Common myeloid progenitor, CD34-positive (primary cell): ENCODE measurements around the gene ZNF598.
A peak's percentile ranks its signal among the peaks of the same experiment; 100 is the strongest.

ENCODE experiments used
- CTCF ChIA-PET: fragments of 350-600 bp; sonication (Branson Sonifier 250); formaldehyde crosslinking; loops from one replicate; lab custom pipeline; 2021; ENCODE audit warnings: antibody characterized with exemption; lab: Charles Lee
- POLR2A ChIA-PET: fragments of 350-600 bp; sonication (Branson Sonifier 250); formaldehyde crosslinking; loops from one replicate; lab custom pipeline; 2021; ENCODE audit warnings: antibody characterized with exemption; lab: Charles Lee
- DNase-seq, 3 donors: peaks; one replicate each; pipeline versions ENCODE4 v3.0.0 to v3.0.0-alpha.2; 2013
- H3K27ac ChIP-seq, 2 experiments: 1 replicate in 1 of 2; 2 replicates in 1 of 2; pipeline ENCODE4 v1.7.0; 2013; ENCODE audit warnings: inconsistent platforms in 2 of 2, low read length in 2 of 2, mild to moderate bottlenecking in 2 of 2, low read depth in 1 of 2, moderate library complexity in 1 of 2; ENCODE audit not compliant: severe bottlenecking in 2 of 2, insufficient read depth in 1 of 2, poor library complexity in 1 of 2
- H3K27me3 ChIP-seq, 5 experiments: replicated peaks in 2 of 5; 1 replicate in 3 of 5; 2 replicates in 2 of 5; pipeline versions ENCODE4 v1.6.1 to v1.7.0; 2013; ENCODE audit warnings: low read length in 4 of 5, mild to moderate bottlenecking in 2 of 5, moderate library complexity in 2 of 5, inconsistent platforms in 1 of 5; ENCODE audit not compliant: insufficient read depth in 5 of 5, control insufficient read depth in 4 of 5
- H3K36me3 ChIP-seq, 4 experiments: 1 replicate in 2 of 4; 2 replicates in 2 of 4; pipeline versions ENCODE4 v1.6.1 to v1.7.0; 2013; ENCODE audit warnings: low read length in 3 of 4, control low read depth in 1 of 4, mild to moderate bottlenecking in 1 of 4; ENCODE audit not compliant: control insufficient read depth in 4 of 4, insufficient read depth in 4 of 4
- H3K4me1 ChIP-seq, 4 experiments: 1 replicate in 3 of 4; 2 replicates in 1 of 4; pipeline versions ENCODE4 v1.6.1 to v1.7.1; 2013; ENCODE audit warnings: low read length in 3 of 4, mild to moderate bottlenecking in 3 of 4, control low read depth in 1 of 4, inconsistent platforms in 1 of 4, moderate library complexity in 1 of 4; ENCODE audit not compliant: control insufficient read depth in 4 of 4, insufficient read depth in 4 of 4; ENCODE audit errors: control extremely low read depth in 1 of 4
- H3K4me3 ChIP-seq, 7 experiments: 1 replicate in 4 of 7; 2 replicates in 3 of 7; pipeline versions ENCODE4 v1.5.1 to v1.7.0; 2013; ENCODE audit warnings: mild to moderate bottlenecking in 7 of 7, low read length in 6 of 7, moderate library complexity in 6 of 7, inconsistent platforms in 2 of 7, low read depth in 2 of 7, control low read depth in 1 of 7; ENCODE audit not compliant: insufficient read depth in 4 of 7, control insufficient read depth in 1 of 7; ENCODE audit errors: extremely low read depth in 1 of 7
- H3K9me3 ChIP-seq, 5 experiments: 1 replicate in 4 of 5; 2 replicates in 1 of 5; pipeline versions ENCODE4 v1.6.1 to v1.7.1; 2013; ENCODE audit warnings: low read length in 4 of 5, mild to moderate bottlenecking in 2 of 5, inconsistent platforms in 1 of 5, low read depth in 1 of 5, moderate library complexity in 1 of 5; ENCODE audit not compliant: control insufficient read depth in 4 of 5, insufficient read depth in 2 of 5; ENCODE audit errors: control extremely low read depth in 1 of 5
- WGBS: methylation state at CpG from one replicate; pipeline ENCODE4 v1.1.5; 2013; ENCODE audit not compliant: insufficient coverage; 5-methylcytosine and 5-hydroxymethylcytosine counted together

ZNF598 gene

DNA sequence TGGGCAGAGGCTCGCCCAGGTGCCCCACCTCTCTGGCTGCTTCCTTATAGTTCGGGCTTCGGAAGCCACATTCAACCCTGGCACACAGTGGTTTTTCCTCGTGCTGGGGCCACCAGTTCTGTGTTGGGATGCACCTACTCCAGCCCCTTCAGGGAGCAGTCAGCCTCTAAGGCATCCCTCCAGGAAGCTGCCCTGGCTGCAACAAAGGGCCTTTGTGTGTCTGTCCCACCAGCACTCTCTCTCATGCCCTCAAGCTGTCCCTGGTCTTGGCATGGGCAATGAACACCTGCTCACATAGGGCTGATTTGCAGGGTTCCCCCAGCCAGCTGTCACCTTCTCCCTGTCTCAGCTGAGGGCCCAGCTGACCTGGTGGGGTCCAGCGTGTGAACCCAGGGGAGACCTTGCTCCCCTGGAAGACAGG, 27.6 kb downstream of the ZNF598 start:
- H3K36me3 ChIP-seq = peaks cover 0 to 40% (median 25%) of the 10 kb centered on the region in 4 experiments
- no peak for DNase-seq
- peaks cover 0 to 29% (median 24%) of the 10 kb centered on the region in 4 experiments for H3K4me1 ChIP-seq
- H3K4me3 ChIP-seq = no peak overlapping the region
- ChIA-PET POLR2A (no interaction called here), CTCF (interaction anchor here (1.1 to 1.4 kb wide), 2 partner anchors 10 to 15 kb away, joined by 3 to 5 read pairs; partner anchors contain the start of gene TBL3)
- WGBS = 72% methylated on average over 4 of the region's 5 CpGs
- no peak overlapping the region for H3K27ac ChIP-seq
- peaks cover 0 to 64% (median 33%) of the 10 kb centered on the region in 5 experiments for H3K27me3 ChIP-seq
- H3K9me3 ChIP-seq = peaks cover 0 to 3% (median 0%) of the 10 kb centered on the region in 5 experiments

DNA sequence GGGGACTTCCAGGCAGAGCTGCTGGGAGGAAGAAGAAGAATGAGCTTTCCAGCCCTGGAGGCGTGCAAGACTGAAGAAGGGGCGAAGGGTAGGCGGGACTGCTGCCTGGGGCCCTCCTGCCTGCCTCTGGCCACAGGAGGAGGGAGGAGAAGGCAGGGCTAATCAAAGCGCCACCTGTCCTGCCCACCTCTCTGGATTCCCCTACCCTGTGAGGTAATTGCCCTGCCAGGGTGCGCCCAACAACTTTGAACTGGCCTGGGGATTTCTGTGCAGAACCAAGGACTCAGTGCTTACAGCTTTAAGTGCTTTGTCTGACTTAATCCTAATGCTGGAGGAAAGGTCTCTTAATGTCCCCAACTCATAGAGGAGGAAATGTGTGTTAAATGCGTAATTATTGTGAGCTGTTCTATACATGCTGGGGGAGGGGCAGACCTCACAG, 28.2 kb downstream of the ZNF598 start, which contains the start of gene NOXO1:
NOXO1 (minus strand) TSS at position 72 of the 439 bp plus-strand sequence. CDS start 290 bp downstream, outside the sequence.
- POLR2A ChIA-PET = interaction anchor here (0.6 kb wide), 1 partner anchor 267 kb away, joined by 3 read pairs; no protein-coding TSS in a partner anchor
- peaks cover 2 to 40% (median 27%) of the 10 kb centered on the region in 4 experiments for H3K36me3 ChIP-seq
- H3K27ac ChIP-seq = no peak within 1 kb of the TSS
- 32% methylated on average over 6 of the region's 6 CpGs for WGBS
- CTCF ChIA-PET = interaction anchor here (0.9 to 1.4 kb wide), 3 partner anchors 10 to 23 kb away, joined by 3 to 5 read pairs (median 4); partner anchors contain the start of gene TBL3
- H3K9me3 ChIP-seq = peaks cover 0 to 3% (median 0%) of the 10 kb centered on the region in 5 experiments
- H3K4me1 ChIP-seq = peaks cover 0 to 29% (median 24%) of the 10 kb centered on the region in 4 experiments
- no peak within 1 kb of the TSS for H3K4me3 ChIP-seq
- no peak for DNase-seq
- peaks cover 0 to 64% (median 33%) of the 10 kb centered on the region in 5 experiments for H3K27me3 ChIP-seq

DNA sequence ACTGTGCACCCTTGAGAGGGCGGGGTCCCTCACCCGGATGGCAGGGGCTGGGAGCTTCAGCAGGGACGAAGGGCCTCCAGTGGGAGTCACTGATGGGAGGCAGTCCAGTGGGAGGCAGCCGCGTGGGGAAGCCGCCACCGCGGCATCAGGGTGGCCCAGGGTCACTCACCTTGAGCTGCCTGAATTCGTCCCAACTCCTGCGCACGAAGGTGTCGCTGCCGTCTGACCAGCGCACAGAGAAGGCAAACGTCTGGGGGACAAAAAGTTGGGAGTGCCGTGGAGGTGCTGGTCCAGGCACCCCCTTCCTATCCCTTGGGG, 28.9 kb downstream of the ZNF598 start:
- Histone ChIP-seq H3K27ac (no peak overlapping the region), H3K27me3 (peaks cover 0 to 64% (median 33%) of the 10 kb centered on the region in 5 experiments), H3K4me1 (peaks cover 0 to 29% (median 24%) of the 10 kb centered on the region in 4 experiments), H3K9me3 (peaks cover 0 to 3% (median 0%) of the 10 kb centered on the region in 5 experiments), H3K4me3 (no peak overlapping the region), H3K36me3 (peaks cover 2 to 40% (median 26%) of the 10 kb centered on the region in 4 experiments)
- 28% methylated on average over 16 of the region's 16 CpGs for WGBS
- DNase-seq = no peak
- CTCF ChIA-PET = interaction anchor here (0.9 to 1.4 kb wide), 2 partner anchors 9 to 23 kb away, joined by 4 to 5 read pairs; partner anchors contain the start of gene TBL3
- POLR2A ChIA-PET = interaction anchor here (1.0 to 1.1 kb wide), 2 partner anchors 9 to 16 kb away, joined by 3 to 7 read pairs; partner anchors contain the start of genes RPS2 and TBL3

DNA sequence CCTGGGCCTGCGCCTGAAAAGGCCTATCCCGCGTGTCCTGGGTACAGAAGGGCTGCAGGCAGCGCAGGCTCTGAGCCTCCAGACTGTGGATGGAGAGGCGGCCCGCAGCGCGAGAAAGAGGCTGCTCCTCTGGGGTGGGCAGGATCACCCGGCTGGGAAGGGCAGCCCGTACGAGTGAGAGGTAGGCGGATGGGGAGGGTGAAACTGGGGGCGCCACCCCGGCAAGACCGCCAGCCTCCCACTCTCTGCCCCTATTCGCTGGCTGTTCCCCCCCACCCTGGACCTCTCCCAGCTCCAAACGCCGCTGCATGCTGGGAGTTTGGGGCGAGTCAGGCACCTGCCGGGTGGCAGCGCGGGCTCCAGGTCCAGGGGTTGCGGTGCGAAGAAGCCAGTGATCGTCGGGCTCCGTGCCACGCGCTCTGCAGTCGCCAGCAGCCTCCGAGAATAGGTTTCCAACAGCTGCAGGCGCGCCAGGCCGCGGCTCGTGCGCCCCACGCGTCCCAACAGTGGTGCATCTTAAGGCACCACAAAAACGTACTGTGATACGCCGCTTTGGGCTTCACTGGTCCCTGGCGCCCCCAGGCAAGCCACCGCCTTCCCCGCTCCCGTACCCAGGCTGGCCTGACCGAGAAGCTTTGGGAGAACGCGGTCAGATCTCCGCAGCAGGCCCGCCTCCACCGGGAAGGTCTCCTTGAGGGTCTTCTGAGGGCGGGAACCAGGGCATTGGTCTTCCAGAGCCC, 29.4 kb downstream of the ZNF598 start:
- CTCF ChIA-PET = no interaction called here
- DNase-seq = peak in 2 of 3 donors; percentile 50 to 66
- no peak overlapping the region for H3K27ac ChIP-seq

DNA sequence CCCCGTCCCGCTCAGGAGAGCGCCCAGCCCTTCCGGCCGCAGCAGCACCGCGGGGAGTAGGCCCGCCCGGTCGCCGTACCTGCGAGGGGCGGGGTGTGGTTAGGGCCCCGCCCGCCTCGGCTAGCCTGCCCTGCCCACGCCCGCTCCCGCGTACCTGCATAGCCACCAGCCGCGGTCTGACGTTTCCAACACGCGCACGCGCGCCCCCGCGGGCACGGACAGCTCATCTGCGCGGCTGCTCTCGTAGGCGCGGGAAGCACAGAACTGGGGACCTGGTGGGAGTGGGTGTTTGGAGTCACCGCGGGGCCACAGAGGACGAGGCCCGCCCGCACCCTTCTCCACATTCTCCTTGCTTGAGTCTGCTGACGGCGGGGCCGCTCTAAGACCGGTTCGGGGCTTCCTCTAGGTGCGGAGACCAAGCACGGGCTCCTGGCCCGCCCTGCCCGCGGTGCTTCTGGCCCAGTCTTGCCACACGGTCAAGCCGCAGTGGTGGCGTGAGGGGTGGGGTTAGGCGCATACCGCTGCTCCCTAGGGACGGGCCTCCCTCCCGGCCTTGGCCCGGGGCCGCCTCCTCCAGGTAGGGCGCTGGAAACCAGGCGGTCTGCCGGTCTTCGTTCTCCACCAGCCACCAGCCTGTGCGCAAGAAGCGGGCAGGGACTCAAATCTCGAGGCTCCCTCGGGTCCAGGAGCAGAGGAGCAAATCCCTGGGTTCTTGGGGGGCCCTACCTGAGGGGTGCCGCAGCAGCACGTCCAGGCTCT, 30.2 kb downstream of the ZNF598 start:
- POLR2A ChIA-PET = interaction anchor here (1.0 to 1.1 kb wide), 2 partner anchors 8 to 15 kb away, joined by 3 to 7 read pairs; partner anchors contain the start of genes RPS2 and TBL3
- Histone ChIP-seq H3K27me3 (peaks cover 0 to 64% (median 33%) of the 10 kb centered on the region in 5 experiments), H3K36me3 (peaks cover 2 to 46% (median 32%) of the 10 kb centered on the region in 4 experiments), H3K27ac (no peak overlapping the region), H3K9me3 (peaks cover 0 to 3% (median 0%) of the 10 kb centered on the region in 5 experiments), H3K4me1 (peaks cover 0 to 21% (median 14%) of the 10 kb centered on the region in 4 experiments), H3K4me3 (no peak overlapping the region)
- 41% methylated on average over 60 of the region's 70 CpGs for WGBS
- CTCF ChIA-PET = no interaction called here
- DNase-seq = no peak

More for the DNA sequence above, 29.4 kb downstream of the ZNF598 start:
- Histone ChIP-seq H3K27me3 (peaks cover 0 to 64% (median 33%) of the 10 kb centered on the region in 5 experiments), H3K4me1 (peaks cover 0 to 27% (median 22%) of the 10 kb centered on the region in 4 experiments), H3K36me3 (peaks cover 2 to 40% (median 27%) of the 10 kb centered on the region in 4 experiments), H3K4me3 (no peak overlapping the region), H3K9me3 (peaks cover 0 to 3% (median 0%) of the 10 kb centered on the region in 5 experiments)
- POLR2A ChIA-PET = interaction anchor here (1.0 to 1.1 kb wide), 2 partner anchors 8 to 15 kb away, joined by 3 to 7 read pairs; partner anchors contain the start of genes RPS2 and TBL3
- 6% methylated on average over 46 of the region's 53 CpGs for WGBS

DNA sequence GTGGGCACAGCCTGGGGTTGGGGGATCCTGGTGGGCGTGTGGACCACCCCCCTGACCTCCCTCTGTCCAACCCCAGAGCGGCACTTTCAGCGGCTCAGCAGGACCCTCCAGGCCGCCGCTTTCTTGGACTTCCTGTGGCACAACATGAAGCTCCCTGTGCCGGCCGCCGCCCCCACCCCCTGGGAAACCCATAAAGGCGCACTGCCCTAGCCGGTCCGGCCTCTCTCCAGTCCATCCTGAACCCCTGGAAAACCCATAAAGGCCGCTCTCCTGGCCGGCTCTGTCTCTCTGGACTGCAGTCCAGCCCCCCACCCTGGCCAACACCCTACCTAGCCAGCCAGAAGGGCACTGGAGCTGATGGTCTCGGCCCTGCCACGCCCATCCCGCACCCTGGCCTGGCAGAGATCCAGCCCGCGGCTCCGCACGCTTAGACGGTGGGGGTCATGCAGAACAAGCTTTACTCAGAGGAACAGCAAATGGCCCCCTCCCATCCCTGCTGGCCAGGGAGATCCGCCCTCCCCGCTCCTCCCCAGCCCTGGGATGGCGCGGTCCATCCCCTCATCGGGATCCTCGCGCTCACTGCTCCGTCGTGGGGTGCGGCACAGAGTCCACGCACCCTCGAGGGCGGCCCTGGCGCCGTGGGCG, 31.0 kb downstream of the ZNF598 start:
- peaks cover 2 to 49% (median 37%) of the 10 kb centered on the region in 4 experiments for H3K36me3 ChIP-seq
- no peak for DNase-seq
- POLR2A ChIA-PET = no interaction called here
- WGBS = 97% methylated on average over 23 of the region's 37 CpGs
- H3K27ac ChIP-seq = no peak overlapping the region
- H3K9me3 ChIP-seq = peaks cover 0 to 3% (median 0%) of the 10 kb centered on the region in 5 experiments
- CTCF ChIA-PET = interaction anchor here (1.2 kb wide), 1 partner anchor 27 kb away, joined by 3 read pairs; no protein-coding TSS in a partner anchor
- H3K4me3 ChIP-seq = no peak overlapping the region
- peaks cover 0 to 63% (median 33%) of the 10 kb centered on the region in 5 experiments for H3K27me3 ChIP-seq
- peaks cover 0 to 19% (median 12%) of the 10 kb centered on the region in 4 experiments for H3K4me1 ChIP-seq
